ENCODE data around the gene IKBKE. TPM values are rescaled to one million over a fixed set of nuclear protein-coding genes. Genes with fewer than 3 reads are reported as not detected.

Gene IKBKE
- total RNA-seq, 1 experiment from 2014 or later, result 5.1 TPM

DNA sequence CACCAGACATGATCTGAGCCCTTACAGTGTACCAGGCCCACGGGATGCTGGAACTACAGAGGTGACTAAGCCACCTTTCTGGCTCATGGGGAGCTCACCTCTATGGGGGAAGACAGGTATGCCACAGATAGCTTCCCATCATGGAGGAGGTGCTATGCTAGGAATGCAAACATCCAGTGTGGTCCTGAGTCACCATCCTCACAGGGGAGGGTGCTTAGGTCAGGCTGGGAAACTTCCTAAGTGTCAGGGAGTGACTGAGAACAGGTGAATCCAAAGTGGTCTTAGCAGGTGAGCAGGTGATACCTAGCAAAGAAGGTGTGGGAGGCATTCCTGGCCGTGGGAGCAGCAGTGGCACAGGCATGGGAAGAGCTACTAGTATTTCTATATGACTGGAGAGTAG lies 28.4 kb downstream of the IKBKE start:
- no peaks in the 10 kb centered on the region for H3K9me2 ChIP-seq (ENCODE audit: insufficient read depth)
- ChIA-PET RAD21 (ENCODE audit: low non-redundant PET in 1 of 2, low total read pairs in 2 of 2, uncharacterized antibody in 2 of 2, unreplicated experiment in 2 of 2) (no interaction called here), POLR2A (no interaction called here), CTCF (interaction anchor here (2.7 kb wide), 1 partner anchor 9 kb away, joined by 12 read pairs; no protein-coding TSS in a partner anchor)
- TF ChIP-seq ZFX (IDR thresholded peaks at IDR 0.05) (no peak), SRF (IDR thresholded peaks at IDR 0.05; ENCODE audit: low read depth) (no peak), POLR2AphosphoS5 (IDR thresholded peaks at IDR 0.05; ENCODE audit: low read depth, low read length) (no peak), CEBPB (IDR thresholded peaks at IDR 0.05; ENCODE audit: low read depth) (no peak), YY1 (IDR thresholded peaks at IDR 0.05; ENCODE audit: extremely low read depth, insufficient replicate concordance, low read depth, low read length) (no peak)
- TF ChIP-seq, protein P1, sequence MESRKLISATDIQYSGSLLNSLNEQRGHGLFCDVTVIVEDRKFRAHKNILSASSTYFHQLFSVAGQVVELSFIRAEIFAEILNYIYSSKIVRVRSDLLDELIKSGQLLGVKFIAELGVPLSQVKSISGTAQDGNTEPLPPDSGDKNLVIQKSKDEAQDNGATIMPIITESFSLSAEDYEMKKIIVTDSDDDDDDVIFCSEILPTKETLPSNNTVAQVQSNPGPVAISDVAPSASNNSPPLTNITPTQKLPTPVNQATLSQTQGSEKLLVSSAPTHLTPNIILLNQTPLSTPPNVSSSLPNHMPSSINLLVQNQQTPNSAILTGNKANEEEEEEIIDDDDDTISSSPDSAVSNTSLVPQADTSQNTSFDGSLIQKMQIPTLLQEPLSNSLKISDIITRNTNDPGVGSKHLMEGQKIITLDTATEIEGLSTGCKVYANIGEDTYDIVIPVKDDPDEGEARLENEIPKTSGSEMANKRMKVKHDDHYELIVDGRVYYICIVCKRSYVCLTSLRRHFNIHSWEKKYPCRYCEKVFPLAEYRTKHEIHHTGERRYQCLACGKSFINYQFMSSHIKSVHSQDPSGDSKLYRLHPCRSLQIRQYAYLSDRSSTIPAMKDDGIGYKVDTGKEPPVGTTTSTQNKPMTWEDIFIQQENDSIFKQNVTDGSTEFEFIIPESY (IDR thresholded peaks at IDR 0.05; ENCODE audit: extremely low read depth, insufficient replicate concordance, low read length), result no peak
- H3K4me1 ChIP-seq (ENCODE audit: control insufficient read depth in 1 of 2, insufficient read depth in 2 of 2, low read length in 2 of 2), result peaks cover 43 to 64% of the 10 kb centered on the region in 2 experiments
- DNase-seq (ENCODE audit: low read depth, low spot score) (no peak), ATAC-seq (peak; percentile 79)
- H3K36me3 ChIP-seq (ENCODE audit: control insufficient read depth in 1 of 2, insufficient read depth in 2 of 2, low read length in 2 of 2), result no peaks in the 10 kb centered on the region
- intact Hi-C loops (cut with micrococcal nuclease), result no loop called here
- peak overlapping the region; percentile 63 for H3K4me2 ChIP-seq (ENCODE audit: low read length)
- no peaks in the 10 kb centered on the region for H3K9me3 ChIP-seq (ENCODE audit: control insufficient read depth in 1 of 2, insufficient read depth in 1 of 2, low read depth in 1 of 2, low read length in 2 of 2)
- no peaks in the 10 kb centered on the region for H3K27me3 ChIP-seq (ENCODE audit: insufficient read depth, low read length)
- H3K79me2 ChIP-seq (ENCODE audit: insufficient read depth, low read length), result no peaks in the 10 kb centered on the region
- no peaks in the 10 kb centered on the region for H4K20me1 ChIP-seq (ENCODE audit: insufficient read depth)
- no peak overlapping the region for H2AFZ ChIP-seq (ENCODE audit: low read depth, low read length, poor library complexity, severe bottlenecking)
- H3K27ac ChIP-seq (ENCODE audit: low read depth, low read length), result no peak overlapping the region; the same call in 1 of the 2 replicates
- H3K9ac ChIP-seq (ENCODE audit: low read length), result no peak overlapping the region
- BruUV-seq (replicated peaks), result no TSS peak
- no peak overlapping the region for H3K4me3 ChIP-seq (replicated peaks in 1 of 2; ENCODE audit: low read depth in 1 of 2, low read length in 2 of 2)

- RAD21 ChIA-PET (ENCODE audit: low non-redundant PET in 1 of 2, low total read pairs in 2 of 2, uncharacterized antibody in 2 of 2, unreplicated experiment in 2 of 2), result no interaction called here
- peaks cover 55 to 76% of the 10 kb centered on the region in 2 experiments for H3K4me1 ChIP-seq (ENCODE audit: control insufficient read depth in 1 of 2, insufficient read depth in 2 of 2, low read length in 2 of 2)
- no TSS peak for BruUV-seq (replicated peaks)
- intact Hi-C loops (cut with micrococcal nuclease), result no loop called here
- no peak overlapping the region for H3K27ac ChIP-seq (ENCODE audit: low read depth, low read length)
- H3K4me2 ChIP-seq (ENCODE audit: low read length), result no peak overlapping the region
- H3K36me3 ChIP-seq (ENCODE audit: control insufficient read depth in 1 of 2, insufficient read depth in 2 of 2, low read length in 2 of 2), result no peaks in the 10 kb centered on the region
- no peak overlapping the region for H3K4me3 ChIP-seq (replicated peaks in 1 of 2; ENCODE audit: low read depth in 1 of 2, low read length in 2 of 2)
- H3K9me3 ChIP-seq (ENCODE audit: control insufficient read depth in 1 of 2, insufficient read depth in 1 of 2, low read depth in 1 of 2, low read length in 2 of 2), result no peaks in the 10 kb centered on the region
- H2AFZ ChIP-seq (ENCODE audit: low read depth, low read length, poor library complexity, severe bottlenecking), result no peak overlapping the region
- no peak for DNase-seq (ENCODE audit: low read depth, low spot score)
- H3K27me3 ChIP-seq (ENCODE audit: insufficient read depth, low read length), result no peaks in the 10 kb centered on the region
- no peaks in the 10 kb centered on the region for H4K20me1 ChIP-seq (ENCODE audit: insufficient read depth)
- ATAC-seq, result no peak
- no peaks in the 10 kb centered on the region for H3K9me2 ChIP-seq (ENCODE audit: insufficient read depth)
- H3K9ac ChIP-seq (ENCODE audit: low read length), result no peak overlapping the region
- POLR2A ChIA-PET, result no interaction called here
- CTCF ChIA-PET, result interaction anchor here (2.7 kb wide), 1 partner anchor 10 kb away, joined by 12 read pairs; no protein-coding TSS in a partner anchor
- no peaks in the 10 kb centered on the region for H3K79me2 ChIP-seq (ENCODE audit: insufficient read depth, low read length)
- TF ChIP-seq SP1 (IDR thresholded peaks at IDR 0.05; ENCODE audit: low read depth) (no peak), REST (IDR thresholded peaks at IDR 0.05; ENCODE audit: low read depth) (no peak), POLR2A (IDR thresholded peaks at IDR 0.05; ENCODE audit: borderline replicate concordance, extremely low read depth, insufficient read depth, insufficient read length) (no peak), YY1 (IDR thresholded peaks at IDR 0.05; ENCODE audit: extremely low read depth, insufficient replicate concordance, low read depth, low read length) (no peak), EZH2 (IDR thresholded peaks at IDR 0.05) (no peak), ELF1 (IDR thresholded peaks at IDR 0.05; ENCODE audit: borderline replicate concordance, low read depth) (no peak), ZFX (IDR thresholded peaks at IDR 0.05) (no peak)
- TF ChIP-seq, protein P1 (IDR thresholded peaks at IDR 0.05; ENCODE audit: extremely low read depth, insufficient replicate concordance, low read length), result no peak
Observed at GRCh38 chr1:206500046-206500445, 29.8 kb downstream of the IKBKE start.
